Kidney (tissue), 22 donors: ENCODE results near the gene SYTL2. TPM values are rescaled to one million over a fixed set of nuclear protein-coding genes. Genes with fewer than 3 reads are reported as not detected.
"Not testable (repeated sequence)": the region's sequence is repeated elsewhere in the genome, so short reads cannot be mapped to it uniquely, and the experiment has no call there.

Source experiments
- DNase-seq, 5 donors: peaks; one replicate each; pipeline ENCODE4 v3.0.0-alpha.2; 2013 to 2020
- FAIRE-seq: peaks from 2 replicates; lab custom pipeline; 2012; peaks lifted over from hg19 to GRCh38; lab: Jason Lieb, UNC
- H3K27ac ChIP-seq, 2 donors: one replicate each; pipeline ENCODE4 v1.7.0; 2013; ENCODE audit warnings: low read depth in 2 of 2, low read length in 2 of 2, inconsistent platforms in 1 of 2
- H3K27me3 ChIP-seq: one replicate; pipeline ENCODE4 v1.7.1; 2013; ENCODE audit warnings: low read length, inconsistent platforms; ENCODE audit not compliant: control insufficient read depth, insufficient read depth
- H3K36me3 ChIP-seq, 3 donors: one replicate each; pipeline versions ENCODE4 v1.7.0 to v1.7.1; 2013; ENCODE audit warnings: low read length in 3 of 3, control low read depth in 1 of 3, inconsistent platforms in 1 of 3; ENCODE audit not compliant: insufficient read depth in 3 of 3, control insufficient read depth in 2 of 3
- H3K4me1 ChIP-seq, 3 donors: one replicate each; pipeline versions ENCODE4 v1.7.0 to v1.7.1; 2013; ENCODE audit warnings: low read length in 3 of 3, inconsistent platforms in 1 of 3, low read depth in 1 of 3; ENCODE audit not compliant: control insufficient read depth in 2 of 3, insufficient read depth in 2 of 3
- H3K4me3 ChIP-seq, 3 donors: one replicate each; pipeline versions ENCODE4 v1.7.0 to v1.8.1; 2013; ENCODE audit warnings: low read length in 3 of 3, control low read depth in 1 of 3, inconsistent platforms in 1 of 3
- H3K9ac ChIP-seq, 3 donors: one replicate each; pipeline versions ENCODE4 v1.7.0 to v1.7.1; 2013; ENCODE audit warnings: low read length in 3 of 3, control low read depth in 1 of 3, inconsistent platforms in 1 of 3
- H3K9me3 ChIP-seq, 3 donors: one replicate each; pipeline versions ENCODE4 v1.7.0 to v1.7.1; 2013; ENCODE audit warnings: low read length in 3 of 3, control low read depth in 1 of 3, inconsistent platforms in 1 of 3; ENCODE audit not compliant: control insufficient read depth in 2 of 3, insufficient read depth in 1 of 3
- intact Hi-C: fragments of 100-400 bp; cut with DNase I; formaldehyde crosslinking; loops from one replicate; pipeline ENCODE4 v1.11.1; 2022
- long read RNA-seq, 10 donors: library from polyadenylated mRNA in 1 of 10; unstranded in 1 of 10; transcript quantifications; one replicate each; pipeline ENCODE4 v2.0.0 and lab custom pipeline, GENCODE V29; 2021 to 2026
- polyA plus RNA-seq: library from polyadenylated mRNA; stranded (reverse); fragments of 350-450 nt; fragmentation: Illumina TruSeq; extraction: RNeasy Lipid Tissue Mini Kit (QIAGEN cat#74804); gene quantifications from one replicate; pipeline ENCODE4 v1.2.3, GENCODE V29; 2014; ENCODE audit warnings: low read depth, low replicate concordance; ENCODE audit not compliant: insufficient read depth
- total RNA-seq: library from RNA; stranded (reverse); fragmentation: NEBNext Ultra II Directional; extraction: Animal tissue kit (Norgen Biotek cat#: 25700); gene quantifications from one replicate; pipeline ENCODE4 v1.2.1, GENCODE V29; 2021
- TF ChIP-seq, protein P1 (sequence below): IDR thresholded peaks from 3 replicates; pipeline ENCODE4 v1.5.1; 2012; ENCODE audit warnings: mild to moderate bottlenecking, moderate library complexity, borderline replicate concordance; ENCODE audit not compliant: insufficient read depth; ENCODE audit errors: extremely low read depth
- donor health status: control.
- donor health status: control.
- donor health status: control.
- donor health status: control.
- donor health status: control.
- donor health status: DM: yes; HTN: yes; CAD: no.
- donor health status: Normal renal cell carcinoma (clear cell type).

SYTL2 gene, protein sequence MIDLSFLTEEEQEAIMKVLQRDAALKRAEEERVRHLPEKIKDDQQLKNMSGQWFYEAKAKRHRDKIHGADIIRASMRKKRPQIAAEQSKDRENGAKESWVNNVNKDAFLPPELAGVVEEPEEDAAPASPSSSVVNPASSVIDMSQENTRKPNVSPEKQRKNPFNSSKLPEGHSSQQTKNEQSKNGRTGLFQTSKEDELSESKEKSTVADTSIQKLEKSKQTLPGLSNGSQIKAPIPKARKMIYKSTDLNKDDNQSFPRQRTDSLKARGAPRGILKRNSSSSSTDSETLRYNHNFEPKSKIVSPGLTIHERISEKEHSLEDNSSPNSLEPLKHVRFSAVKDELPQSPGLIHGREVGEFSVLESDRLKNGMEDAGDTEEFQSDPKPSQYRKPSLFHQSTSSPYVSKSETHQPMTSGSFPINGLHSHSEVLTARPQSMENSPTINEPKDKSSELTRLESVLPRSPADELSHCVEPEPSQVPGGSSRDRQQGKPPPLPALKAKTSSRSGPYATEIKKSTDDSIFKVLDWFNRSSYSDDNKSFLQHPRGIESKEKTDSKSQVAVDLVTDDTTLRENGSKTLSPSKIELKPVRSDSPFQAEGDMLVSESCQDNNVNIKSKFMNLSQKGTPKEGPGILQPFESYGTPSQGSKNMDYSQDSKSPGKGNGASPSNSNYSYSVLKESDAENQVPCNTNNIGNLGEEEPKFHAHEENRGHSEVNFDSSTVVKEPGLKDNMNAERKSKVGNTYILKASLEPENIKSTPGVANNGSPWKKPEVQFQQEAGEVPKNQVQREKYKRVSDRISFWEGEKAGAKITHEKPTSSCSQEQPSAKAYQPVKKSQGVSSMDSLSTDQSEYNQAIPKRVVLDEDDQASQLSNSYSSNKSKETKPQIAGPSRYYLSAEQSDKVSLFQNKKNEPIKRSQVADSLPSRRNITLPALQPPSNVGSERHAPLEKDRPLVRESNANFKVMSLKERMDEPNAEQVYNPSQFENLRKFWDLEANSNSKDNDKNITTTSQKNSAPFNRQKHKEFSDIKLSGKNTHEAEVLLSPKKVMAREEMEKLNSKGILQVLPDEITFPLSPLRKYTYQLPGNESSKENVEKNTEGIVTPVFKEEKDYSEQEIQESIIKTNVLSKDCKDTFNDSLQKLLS (N-terminal part only)
- total RNA-seq (187 TPM), polyA plus RNA-seq (19.8 TPM)
- long read RNA-seq, donor 1, full-length matches to known transcripts = 5 of 5 reads
- long read RNA-seq, donor 1, partial matches to known transcripts = 0 of 5 reads
- long read RNA-seq, donor 1, other reads (novel, unspliced or antisense) = 0 of 5 reads
- long read RNA-seq, donor 2, partial matches to known transcripts = 0 of 4 reads
- long read RNA-seq, donor 2, other reads (novel, unspliced or antisense) = 0 of 4 reads
- long read RNA-seq, donor 3, full-length matches to known transcripts = 5 of 5 reads
- long read RNA-seq, donor 3, partial matches to known transcripts = 0 of 5 reads
- long read RNA-seq, donor 3, other reads (novel, unspliced or antisense) = 0 of 5 reads
- long read RNA-seq, donor 4, partial matches to known transcripts = 0 of 2 reads
- long read RNA-seq, donor 4, other reads (novel, unspliced or antisense) = 0 of 2 reads
- long read RNA-seq, donor 5, partial matches to known transcripts = 0 of 2 reads
- long read RNA-seq, donor 5, other reads (novel, unspliced or antisense) = 0 of 2 reads
- long read RNA-seq, donor 6, full-length matches to known transcripts = 4 of 15 reads
- long read RNA-seq, donor 6, partial matches to known transcripts = 11 of 15 reads
- long read RNA-seq, donor 6, other reads (novel, unspliced or antisense) = 0 of 15 reads
- long read RNA-seq, donor 7, full-length matches to known transcripts = 11 of 53 reads
- long read RNA-seq, donor 7, partial matches to known transcripts = 27 of 53 reads
- long read RNA-seq, donor 7, other reads (novel, unspliced or antisense) = 15 of 53 reads
- long read RNA-seq, donor 8, full-length matches to known transcripts = 3 of 3 reads
- long read RNA-seq, donor 8, partial matches to known transcripts = 0 of 3 reads
- long read RNA-seq, donor 8, other reads (novel, unspliced or antisense) = 0 of 3 reads
- long read RNA-seq, donor 9, full-length matches to known transcripts = 1 of 1 reads
- long read RNA-seq, donor 9, partial matches to known transcripts = 0 of 1 reads
- long read RNA-seq, donor 9, other reads (novel, unspliced or antisense) = 0 of 1 reads
- long read RNA-seq, donor 10, partial matches to known transcripts = 0 of 2 reads
- long read RNA-seq, donor 10, other reads (novel, unspliced or antisense) = 0 of 2 reads

DNA sequence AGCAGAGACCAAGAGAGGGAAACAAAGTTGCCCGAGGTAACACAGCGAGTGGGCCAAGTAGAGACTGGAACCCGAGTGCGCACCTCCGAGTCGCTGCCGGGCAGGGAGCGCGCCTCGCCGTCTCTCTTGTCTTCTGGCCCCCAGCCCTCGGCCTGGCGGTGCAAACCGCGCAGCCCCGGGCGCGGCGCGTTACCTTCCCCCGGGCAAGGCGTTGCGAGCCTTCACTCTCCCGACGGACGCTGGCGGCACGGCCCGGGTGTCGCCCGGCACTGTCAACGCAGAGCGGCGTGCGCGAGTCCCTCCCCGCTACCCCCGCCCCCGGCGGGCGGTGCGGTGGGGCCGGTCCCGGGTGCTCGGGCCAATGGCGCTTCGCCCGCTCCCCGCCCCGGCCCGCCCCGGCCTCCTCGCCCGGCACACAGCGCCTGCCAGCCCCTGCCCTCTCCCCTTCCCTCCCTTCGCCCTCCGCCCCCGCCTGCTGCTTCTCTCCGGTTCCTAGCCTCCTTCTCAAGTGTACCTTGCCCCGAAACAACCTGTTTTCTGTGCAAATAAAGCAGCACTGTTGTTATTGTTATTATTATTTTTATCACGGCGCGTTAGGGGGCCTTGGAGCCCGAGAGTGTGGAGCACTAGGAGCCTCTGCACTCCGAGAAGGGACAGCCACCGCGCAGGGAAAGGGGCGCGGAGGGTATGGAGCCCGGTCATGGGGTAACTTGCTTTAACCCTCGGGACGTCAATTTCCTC, at the start of gene SYTL2:
Gene SYTL2 (minus strand): TSS at position 271 of the 741 bp plus-strand sequence. CDS start 53,416 bp downstream, outside the sequence.
- peak within 1 kb of the TSS; percentile 3 to 10 for H3K27ac ChIP-seq
- no peak for FAIRE-seq

DNA sequence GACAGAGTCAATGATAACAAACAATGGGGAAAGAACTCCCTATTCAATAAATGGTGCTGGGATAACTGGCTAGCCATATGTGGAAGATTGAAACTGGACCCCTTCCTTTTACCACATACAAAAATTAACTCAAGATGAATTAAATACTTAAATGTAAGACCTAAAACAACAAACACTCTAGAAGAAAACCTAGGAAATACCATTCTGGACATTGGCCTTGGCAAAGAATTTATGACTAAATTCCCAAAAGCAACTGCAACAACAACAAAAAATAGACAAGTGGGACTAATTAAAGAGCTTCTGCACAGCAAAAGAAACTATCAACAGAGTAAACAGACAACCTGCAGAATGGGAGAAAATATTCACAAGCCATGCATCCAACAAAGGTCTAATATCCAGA, 48.6 kb upstream of the SYTL2 start:
- not testable (repeated sequence) for H3K9ac ChIP-seq, H3K27ac ChIP-seq, H3K9me3 ChIP-seq, DNase-seq, H3K36me3 ChIP-seq, H3K27me3 ChIP-seq, H3K4me3 ChIP-seq, H3K4me1 ChIP-seq, FAIRE-seq
- intact Hi-C loops = loop anchor here (10.0 kb wide), 2 partner anchors 355 to 435 kb away; no protein-coding TSS in a partner anchor

More for the DNA sequence above, at the start of gene SYTL2:
- Histone ChIP-seq H3K9me3 (no peaks in the 10 kb centered on the region), H3K36me3 (no peaks in the 10 kb centered on the region), H3K9ac (peak within 1 kb of the TSS; percentile 57 to 78 (median 71)), H3K27me3 (no peaks in the 10 kb centered on the region), H3K4me3 (peak within 1 kb of the TSS; percentile 78 to 90 (median 89)), H3K4me1 (peaks cover 0 to 10% (median 0%) of the 10 kb centered on the region in 3 donors)
- TF ChIP-seq, protein P1, sequence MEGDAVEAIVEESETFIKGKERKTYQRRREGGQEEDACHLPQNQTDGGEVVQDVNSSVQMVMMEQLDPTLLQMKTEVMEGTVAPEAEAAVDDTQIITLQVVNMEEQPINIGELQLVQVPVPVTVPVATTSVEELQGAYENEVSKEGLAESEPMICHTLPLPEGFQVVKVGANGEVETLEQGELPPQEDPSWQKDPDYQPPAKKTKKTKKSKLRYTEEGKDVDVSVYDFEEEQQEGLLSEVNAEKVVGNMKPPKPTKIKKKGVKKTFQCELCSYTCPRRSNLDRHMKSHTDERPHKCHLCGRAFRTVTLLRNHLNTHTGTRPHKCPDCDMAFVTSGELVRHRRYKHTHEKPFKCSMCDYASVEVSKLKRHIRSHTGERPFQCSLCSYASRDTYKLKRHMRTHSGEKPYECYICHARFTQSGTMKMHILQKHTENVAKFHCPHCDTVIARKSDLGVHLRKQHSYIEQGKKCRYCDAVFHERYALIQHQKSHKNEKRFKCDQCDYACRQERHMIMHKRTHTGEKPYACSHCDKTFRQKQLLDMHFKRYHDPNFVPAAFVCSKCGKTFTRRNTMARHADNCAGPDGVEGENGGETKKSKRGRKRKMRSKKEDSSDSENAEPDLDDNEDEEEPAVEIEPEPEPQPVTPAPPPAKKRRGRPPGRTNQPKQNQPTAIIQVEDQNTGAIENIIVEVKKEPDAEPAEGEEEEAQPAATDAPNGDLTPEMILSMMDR = no peak
- intact Hi-C loops = no loop called here
- DNase-seq = peak; percentile 73 to 94 (median 80)

DNA sequence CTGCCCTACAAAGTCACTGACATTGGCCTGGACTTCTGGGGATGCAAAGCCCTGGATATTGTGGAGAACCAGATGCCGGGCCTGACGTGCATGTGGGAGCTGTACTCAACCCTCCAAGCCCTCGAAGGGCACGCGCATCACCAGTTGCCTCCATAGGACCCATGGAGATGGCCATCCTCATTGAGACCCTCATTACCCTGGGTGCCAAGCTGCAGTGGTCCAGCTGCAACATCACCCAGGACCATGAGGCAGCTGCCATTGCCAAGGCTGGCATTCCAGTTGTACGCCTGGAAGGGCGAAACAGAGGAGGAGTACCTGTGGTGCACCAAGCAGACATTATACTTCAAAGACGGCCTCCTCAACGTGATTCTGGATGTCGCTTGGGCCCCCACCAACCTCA, 46.2 kb upstream of the SYTL2 start:
- intact Hi-C loops = loop anchor here (10.0 kb wide), 2 partner anchors 358 to 438 kb away; no protein-coding TSS in a partner anchor
- Histone ChIP-seq H3K9ac (no peak overlapping the region), H3K36me3 (no peaks in the 10 kb centered on the region), H3K4me3 (no peak overlapping the region), H3K4me1 (peaks cover 0 to 3% (median 0%) of the 10 kb centered on the region in 3 donors), H3K9me3 (no peaks in the 10 kb centered on the region), H3K27me3 (no peaks in the 10 kb centered on the region), H3K27ac (no peak overlapping the region)
- TF ChIP-seq, protein P1 = no peak
- DNase-seq = no peak
- no peak for FAIRE-seq
